B cell (primary cell): ENCODE measurements around the gene GATA5. TPM values are rescaled to one million over a fixed set of nuclear protein-coding genes. Genes with fewer than 3 reads are reported as not detected.

ENCODE experiments used
- ATAC-seq: fragments of 200-7000 bp; cut with Tn5 transposase; one replicate; pipeline ENCODE4 v1.10.0; 2021; ENCODE audit warnings: low read depth, mild to moderate bottlenecking, moderate number of reproducible peaks, moderate library complexity
- CTCF ChIA-PET: fragments of 350-600 bp; sonication (Branson Sonifier 250); formaldehyde crosslinking; loops from one replicate; lab custom pipeline; 2021; ENCODE audit warnings: antibody characterized with exemption, inconsistent platforms; lab: Charles Lee
- POLR2A ChIA-PET: fragments of 350-600 bp; sonication (Branson Sonifier 250); formaldehyde crosslinking; loops from one replicate; lab custom pipeline; 2021; ENCODE audit warnings: antibody characterized with exemption; lab: Charles Lee
- DNase-seq: peaks from one replicate; pipeline ENCODE4 v3.0.0; 2013
- H2AFZ ChIP-seq: 2 replicates; pipeline ENCODE4 v1.6.1; 2012; ENCODE audit warnings: mild to moderate bottlenecking, low read depth, low read length; ENCODE audit not compliant: insufficient read depth, poor library complexity, severe bottlenecking
- H3K27ac ChIP-seq, 2 donors: 1 replicate in 1 of 2; 2 replicates in 1 of 2; pipeline ENCODE4 v1.5.1; 2012 to 2013; ENCODE audit warnings: low read length in 2 of 2, mild to moderate bottlenecking in 2 of 2, moderate library complexity in 1 of 2
- H3K27me3 ChIP-seq, 4 experiments: fragments of 200-600 bp in 1 of 4; sonication (generic) in 1 of 4; replicated peaks in 1 of 4; 1 replicate in 2 of 4; 2 replicates in 2 of 4; pipeline versions ENCODE4 v1.6.1 to v1.7.0; 2013 to 2016; ENCODE audit warnings: low read length in 3 of 4, mild to moderate bottlenecking in 2 of 4, mixed read lengths in 1 of 4, moderate library complexity in 1 of 4; ENCODE audit not compliant: insufficient read depth in 4 of 4, control insufficient read depth in 3 of 4; ENCODE audit errors: control extremely low read depth in 1 of 4
- H3K36me3 ChIP-seq, 2 experiments: replicated peaks in 1 of 2; 1 replicate in 1 of 2; 2 replicates in 1 of 2; pipeline versions ENCODE4 v1.6.1 to v1.7.1; 2013; ENCODE audit warnings: low read length in 1 of 2; ENCODE audit not compliant: insufficient read depth in 2 of 2, control insufficient read depth in 1 of 2; ENCODE audit errors: control extremely low read depth in 1 of 2, extremely low read depth in 1 of 2
- H3K4me1 ChIP-seq, 2 donors: fragments of 200-600 bp in 1 of 2; sonication (generic) in 1 of 2; 1 replicate in 1 of 2; 2 replicates in 1 of 2; pipeline versions ENCODE4 v1.5.1 to v1.6.1; 2013 to 2017; ENCODE audit warnings: low read length in 2 of 2; ENCODE audit not compliant: control insufficient read depth in 2 of 2, insufficient read depth in 2 of 2
- H3K4me2 ChIP-seq: replicated peaks from 2 replicates; pipeline ENCODE3; 2012; ENCODE audit warnings: mild to moderate bottlenecking, low read depth, low read length; ENCODE audit not compliant: poor library complexity, severe bottlenecking
- H3K4me3 ChIP-seq, 5 experiments: fragments of 200-600 bp in 1 of 5; sonication (generic) in 1 of 5; 1 replicate in 3 of 5; 2 replicates in 2 of 5; pipeline versions ENCODE4 v1.5.1 to v1.7.0; 2011 to 2016; ENCODE audit warnings: low read length in 4 of 5, mild to moderate bottlenecking in 4 of 5, low read depth in 2 of 5, control low read depth in 1 of 5, moderate library complexity in 1 of 5; ENCODE audit not compliant: insufficient read depth in 1 of 5; ENCODE audit errors: control extremely low read depth in 1 of 5, extremely low read depth in 1 of 5
- H3K79me2 ChIP-seq: fragments of 200-600 bp; sonication (generic); one replicate; pipeline ENCODE4 v1.6.0; 2016; ENCODE audit warnings: low read length; ENCODE audit not compliant: control insufficient read depth, insufficient read depth
- H3K9ac ChIP-seq: fragments of 200-600 bp; sonication (generic); 2 replicates; pipeline ENCODE4 v1.6.1; 2017; ENCODE audit warnings: mild to moderate bottlenecking, low read length, moderate library complexity
- H3K9me3 ChIP-seq, 3 donors: one replicate each; pipeline versions ENCODE4 v1.6.1 to v1.7.1; 2013; ENCODE audit warnings: low read length in 2 of 3; ENCODE audit not compliant: control insufficient read depth in 2 of 3, insufficient read depth in 1 of 3; ENCODE audit errors: control extremely low read depth in 1 of 3
- H4K20me1 ChIP-seq: 2 replicates; pipeline ENCODE4 v1.6.0; 2012; ENCODE audit warnings: mild to moderate bottlenecking, low read length; ENCODE audit not compliant: insufficient read depth, control insufficient read depth, poor library complexity, severe bottlenecking
- H3K27ac Mint-ChIP-seq: one replicate; pipeline ENCODE4 v1.8.0; 2021; ENCODE audit warnings: mixed read lengths
- H3K27me3 Mint-ChIP-seq: one replicate; pipeline ENCODE4 v1.8.0; 2021; ENCODE audit warnings: mixed read lengths
- H3K4me1 Mint-ChIP-seq: one replicate; pipeline ENCODE4 v1.8.0; 2021; ENCODE audit warnings: mixed read lengths
- H3K4me3 Mint-ChIP-seq: one replicate; pipeline ENCODE4 v1.8.0; 2021; ENCODE audit warnings: mixed read lengths
- H3K9me3 Mint-ChIP-seq: one replicate; pipeline ENCODE4 v1.8.0; 2022; ENCODE audit warnings: mixed read lengths; ENCODE audit not compliant: insufficient read depth
- EZH2 ChIP-seq: IDR thresholded peaks from 2 replicates; pipeline ENCODE4 v1.6.1; 2012; ENCODE audit warnings: borderline replicate concordance, low read depth, mild to moderate bottlenecking, moderate library complexity, low read length; ENCODE audit not compliant: insufficient read depth, poor library complexity, severe bottlenecking
- WGBS: methylation state at CpG from one replicate; pipeline ENCODE4 v1.1.5; 2013; ENCODE audit warnings: missing lambda C conversion rate; ENCODE audit not compliant: insufficient coverage; 5-methylcytosine and 5-hydroxymethylcytosine counted together
- intact Hi-C: fragments of 100-400 bp; cut with micrococcal nuclease; formaldehyde crosslinking; loops from one replicate; pipeline ENCODE4 v1.10.0; 2022
- polyA plus RNA-seq: library from polyadenylated mRNA; depleted of rRNA; stranded (reverse); fragments of >200 nt; gene quantifications from 2 replicates; pipeline ENCODE4 v1.2.3, GENCODE V29; 2012
- total RNA-seq, 2 donors: library from RNA; stranded (reverse); fragments of 120-200 nt in 1 of 2; gene quantifications; 1 replicate in 1 of 2; 2 replicates in 1 of 2; pipeline versions ENCODE4 v1.2.3 to v1.2.4, GENCODE V29; 2013 to 2022
- TF ChIP-seq, protein P1 (sequence below): fragments of 200-600 bp; IDR thresholded peaks from one replicate; pipeline ENCODE4 v1.8.0; 2022; ENCODE audit warnings: antibody characterized with exemption, mild to moderate bottlenecking

The GATA5 gene
- total and polyA plus RNA-seq, 2 donors (not counting 1 experiment from before 2014, with no cell fraction given) = not detected

DNA sequence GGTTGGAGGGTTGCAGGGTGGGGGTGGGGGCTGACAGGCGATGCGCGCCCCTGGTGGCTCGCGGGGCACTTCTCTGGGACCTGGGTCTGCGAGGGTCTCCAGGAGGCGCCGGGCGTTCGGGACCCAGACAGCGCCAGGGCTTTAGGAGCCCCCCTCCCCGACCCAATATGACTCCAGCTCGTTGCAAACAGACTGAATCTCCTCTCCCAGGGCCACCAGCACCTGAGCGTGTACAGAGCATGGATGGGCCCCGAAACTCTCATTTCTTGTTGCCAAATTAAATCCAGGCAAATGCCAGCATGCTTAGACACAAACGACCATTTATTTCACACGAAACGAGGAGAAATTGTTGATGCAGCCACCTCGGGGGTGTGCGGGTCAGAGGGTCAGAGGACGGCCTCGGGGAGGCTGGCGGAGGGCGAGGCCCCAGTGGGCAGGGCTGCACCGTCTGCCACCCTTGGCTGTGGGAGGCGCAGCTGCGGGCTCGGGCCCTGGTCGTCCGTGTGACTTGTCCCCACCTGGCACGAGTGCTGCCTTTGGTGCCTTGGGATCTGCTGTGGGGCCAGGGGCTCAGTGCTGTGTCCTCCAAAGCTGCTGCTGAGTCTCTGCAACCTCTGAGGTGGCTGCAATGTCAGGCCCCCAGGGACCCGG lies 20.9 kb upstream of the GATA5 start:
- Histone ChIP-seq H3K27ac (no peak overlapping the region), H3K4me2 (peak overlapping the region; percentile 66), H3K9ac (no peak overlapping the region), H3K27me3 (peaks cover 0 to 5% (median 0%) of the 10 kb centered on the region in 4 experiments), H2AFZ (no peak overlapping the region), H3K4me1 (peaks cover 43 to 58% of the 10 kb centered on the region in 2 donors), H4K20me1 (no peaks in the 10 kb centered on the region), H3K36me3 (no peaks in the 10 kb centered on the region), H3K79me2 (no peaks in the 10 kb centered on the region), H3K9me3 (peaks cover 0 to 4% (median 0%) of the 10 kb centered on the region in 3 donors), H3K4me3 (no peak overlapping the region)
- Mint-ChIP-seq H3K27me3 (peaks cover 3% of the 10 kb centered on the region), H3K4me3 (no peak overlapping the region), H3K9me3 (no peaks in the 10 kb centered on the region), H3K4me1 (peaks cover 42% of the 10 kb centered on the region), H3K27ac (no peak overlapping the region)
- POLR2A ChIA-PET = no interaction called here
- CTCF ChIA-PET = interaction anchor here (0.6 to 3.4 kb wide), 4 partner anchors 120 to 311 kb away, joined by 3 to 13 read pairs (median 4); no protein-coding TSS in a partner anchor
- ATAC-seq (no peak), DNase-seq (peak; percentile 65)
- intact Hi-C loops = no loop called here
- TF ChIP-seq, protein P1, sequence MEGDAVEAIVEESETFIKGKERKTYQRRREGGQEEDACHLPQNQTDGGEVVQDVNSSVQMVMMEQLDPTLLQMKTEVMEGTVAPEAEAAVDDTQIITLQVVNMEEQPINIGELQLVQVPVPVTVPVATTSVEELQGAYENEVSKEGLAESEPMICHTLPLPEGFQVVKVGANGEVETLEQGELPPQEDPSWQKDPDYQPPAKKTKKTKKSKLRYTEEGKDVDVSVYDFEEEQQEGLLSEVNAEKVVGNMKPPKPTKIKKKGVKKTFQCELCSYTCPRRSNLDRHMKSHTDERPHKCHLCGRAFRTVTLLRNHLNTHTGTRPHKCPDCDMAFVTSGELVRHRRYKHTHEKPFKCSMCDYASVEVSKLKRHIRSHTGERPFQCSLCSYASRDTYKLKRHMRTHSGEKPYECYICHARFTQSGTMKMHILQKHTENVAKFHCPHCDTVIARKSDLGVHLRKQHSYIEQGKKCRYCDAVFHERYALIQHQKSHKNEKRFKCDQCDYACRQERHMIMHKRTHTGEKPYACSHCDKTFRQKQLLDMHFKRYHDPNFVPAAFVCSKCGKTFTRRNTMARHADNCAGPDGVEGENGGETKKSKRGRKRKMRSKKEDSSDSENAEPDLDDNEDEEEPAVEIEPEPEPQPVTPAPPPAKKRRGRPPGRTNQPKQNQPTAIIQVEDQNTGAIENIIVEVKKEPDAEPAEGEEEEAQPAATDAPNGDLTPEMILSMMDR = peak; percentile 74
- no peak for TF ChIP-seq EZH2
- WGBS = 37% methylated on average over 29 of the region's 32 CpGs
